ENCODE results near the gene EPHB1. TPM values are rescaled to one million over a fixed set of nuclear protein-coding genes. Genes with fewer than 3 reads are reported as not detected.

EPHB1 gene
- total and polyA plus RNA-seq, 2 experiments from 2014 or later: 0.45 to 1.7 TPM

GRCh38 chr3:134849561-134849960, 54.5 kb downstream of the EPHB1 start:
- Histone ChIP-seq H3K27me3 (no peaks in the 10 kb centered on the region), H3K4me3 (no peak overlapping the region), H3K9me3 (ENCODE audit: low read depth) (no peaks in the 10 kb centered on the region), H3K27ac (no peak overlapping the region), H3K4me1 (ENCODE audit: low read depth) (no peaks in the 10 kb centered on the region), H3K36me3 (no peaks in the 10 kb centered on the region)
- TF ChIP-seq, protein P1, sequence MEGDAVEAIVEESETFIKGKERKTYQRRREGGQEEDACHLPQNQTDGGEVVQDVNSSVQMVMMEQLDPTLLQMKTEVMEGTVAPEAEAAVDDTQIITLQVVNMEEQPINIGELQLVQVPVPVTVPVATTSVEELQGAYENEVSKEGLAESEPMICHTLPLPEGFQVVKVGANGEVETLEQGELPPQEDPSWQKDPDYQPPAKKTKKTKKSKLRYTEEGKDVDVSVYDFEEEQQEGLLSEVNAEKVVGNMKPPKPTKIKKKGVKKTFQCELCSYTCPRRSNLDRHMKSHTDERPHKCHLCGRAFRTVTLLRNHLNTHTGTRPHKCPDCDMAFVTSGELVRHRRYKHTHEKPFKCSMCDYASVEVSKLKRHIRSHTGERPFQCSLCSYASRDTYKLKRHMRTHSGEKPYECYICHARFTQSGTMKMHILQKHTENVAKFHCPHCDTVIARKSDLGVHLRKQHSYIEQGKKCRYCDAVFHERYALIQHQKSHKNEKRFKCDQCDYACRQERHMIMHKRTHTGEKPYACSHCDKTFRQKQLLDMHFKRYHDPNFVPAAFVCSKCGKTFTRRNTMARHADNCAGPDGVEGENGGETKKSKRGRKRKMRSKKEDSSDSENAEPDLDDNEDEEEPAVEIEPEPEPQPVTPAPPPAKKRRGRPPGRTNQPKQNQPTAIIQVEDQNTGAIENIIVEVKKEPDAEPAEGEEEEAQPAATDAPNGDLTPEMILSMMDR (IDR thresholded peaks at IDR 0.05; ENCODE audit: low read depth, low read length): no peak
- DNase-seq (ENCODE audit: low read depth in 1 of 2, low spot score in 1 of 2): no peak

DNA sequence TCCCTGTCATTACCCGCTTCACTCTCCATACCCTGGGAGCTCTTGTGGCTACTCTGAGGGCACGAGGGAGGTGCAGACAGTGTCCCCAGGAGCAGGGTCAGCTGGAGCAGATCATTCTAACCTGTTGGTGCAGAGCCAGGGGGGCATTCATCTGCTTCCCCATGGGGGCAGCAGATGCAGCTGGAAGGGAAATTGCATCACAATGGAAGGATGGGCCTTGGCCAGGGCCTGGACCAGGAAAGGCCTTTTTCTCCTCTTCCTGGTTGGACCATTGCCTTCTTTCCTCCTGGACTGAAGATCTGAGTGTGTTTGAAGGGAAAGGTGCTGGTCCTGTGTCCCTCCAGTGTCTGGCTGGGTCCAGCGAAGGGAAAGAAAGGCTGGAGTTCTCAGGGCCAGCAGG, 55.7 kb downstream of the EPHB1 start:
- TF ChIP-seq, protein P1 (IDR thresholded peaks at IDR 0.05; ENCODE audit: low read depth, low read length): no peak
- H3K27ac ChIP-seq: no peak overlapping the region
- no peaks in the 10 kb centered on the region for H3K36me3 ChIP-seq
- no peaks in the 10 kb centered on the region for H3K27me3 ChIP-seq
- no peaks in the 10 kb centered on the region for H3K9me3 ChIP-seq (ENCODE audit: low read depth)
- no peak for DNase-seq (ENCODE audit: low read depth in 1 of 2, low spot score in 1 of 2)
- H3K4me1 ChIP-seq (ENCODE audit: low read depth): no peaks in the 10 kb centered on the region
- no peak overlapping the region for H3K4me3 ChIP-seq

GRCh38 chr3:134852132-134852531, 57.1 kb downstream of the EPHB1 start:
- Histone ChIP-seq H3K27ac (no peak overlapping the region), H3K4me3 (no peak overlapping the region), H3K36me3 (no peaks in the 10 kb centered on the region), H3K27me3 (no peaks in the 10 kb centered on the region), H3K4me1 (ENCODE audit: low read depth) (no peaks in the 10 kb centered on the region), H3K9me3 (ENCODE audit: low read depth) (no peaks in the 10 kb centered on the region)
- DNase-seq (ENCODE audit: low read depth in 1 of 2, low spot score in 1 of 2): no peak
- TF ChIP-seq, protein P1 (IDR thresholded peaks at IDR 0.05; ENCODE audit: low read depth, low read length): no peak

DNA sequence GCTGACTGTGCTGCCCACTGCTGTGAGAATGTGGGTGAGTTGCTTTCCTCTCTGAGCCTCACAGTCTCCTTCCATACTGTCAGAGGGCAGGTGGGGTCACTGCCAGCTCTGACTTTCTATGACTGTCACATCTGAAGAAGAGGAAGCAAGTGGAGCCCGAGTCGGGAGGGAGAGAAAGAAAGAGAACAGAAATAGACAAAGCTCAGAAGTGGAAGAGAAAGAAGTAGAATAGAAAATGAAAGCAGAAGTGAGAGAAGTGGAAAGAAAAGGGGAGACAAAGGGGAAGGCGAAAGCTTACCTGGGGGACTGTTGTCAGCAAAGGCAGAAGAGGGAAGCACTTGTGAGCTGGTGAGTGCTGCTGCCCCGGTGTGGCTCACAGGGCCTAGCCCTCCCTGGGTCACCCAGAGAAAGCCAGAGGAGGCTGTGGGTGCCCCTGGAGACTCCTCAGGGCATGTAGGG, 57.9 kb downstream of the EPHB1 start:
- no peaks in the 10 kb centered on the region for H3K36me3 ChIP-seq
- TF ChIP-seq, protein P1 (IDR thresholded peaks at IDR 0.05; ENCODE audit: low read depth, low read length): no peak
- no peak overlapping the region for H3K27ac ChIP-seq
- no peaks in the 10 kb centered on the region for H3K27me3 ChIP-seq
- H3K9me3 ChIP-seq (ENCODE audit: low read depth): no peaks in the 10 kb centered on the region
- DNase-seq (ENCODE audit: low read depth in 1 of 2, low spot score in 1 of 2): no peak
- H3K4me3 ChIP-seq: no peak overlapping the region
- no peaks in the 10 kb centered on the region for H3K4me1 ChIP-seq (ENCODE audit: low read depth)

GRCh38 chr3:134854254-134854653, 59.2 kb downstream of the EPHB1 start:
- Histone ChIP-seq H3K4me1 (ENCODE audit: low read depth) (no peaks in the 10 kb centered on the region), H3K9me3 (ENCODE audit: low read depth) (no peaks in the 10 kb centered on the region), H3K4me3 (no peak overlapping the region), H3K27me3 (no peaks in the 10 kb centered on the region), H3K36me3 (no peaks in the 10 kb centered on the region), H3K27ac (no peak overlapping the region)
- no peak for DNase-seq (ENCODE audit: low read depth in 1 of 2, low spot score in 1 of 2)
- TF ChIP-seq, protein P1 (IDR thresholded peaks at IDR 0.05; ENCODE audit: low read depth, low read length): no peak

DNA sequence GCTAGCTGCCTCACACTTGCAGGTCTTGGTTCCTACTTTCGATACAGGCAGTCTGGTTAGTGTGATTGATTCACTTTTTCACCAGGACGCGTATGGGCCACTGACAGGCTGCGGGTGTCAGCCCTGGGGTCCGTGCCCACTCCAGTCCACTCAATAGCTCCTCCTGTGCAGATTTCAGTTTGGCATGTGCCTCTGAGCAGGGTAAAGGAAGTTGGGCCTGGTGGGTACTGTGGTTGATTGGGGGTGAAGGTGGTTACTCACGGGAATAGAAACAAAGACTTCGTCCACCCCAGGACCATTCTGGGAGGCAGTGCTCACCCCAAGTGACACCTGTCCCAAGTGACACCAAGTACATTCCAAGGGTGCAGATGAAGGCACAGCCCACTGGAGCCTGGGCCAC, 62.3 kb downstream of the EPHB1 start:
- no peak overlapping the region for H3K27ac ChIP-seq
- no peaks in the 10 kb centered on the region for H3K9me3 ChIP-seq (ENCODE audit: low read depth)
- no peaks in the 10 kb centered on the region for H3K4me1 ChIP-seq (ENCODE audit: low read depth)
- TF ChIP-seq, protein P1 (IDR thresholded peaks at IDR 0.05; ENCODE audit: low read depth, low read length): no peak
- H3K27me3 ChIP-seq: no peaks in the 10 kb centered on the region
- H3K36me3 ChIP-seq: no peaks in the 10 kb centered on the region
- DNase-seq (ENCODE audit: low read depth in 1 of 2, low spot score in 1 of 2): no peak
- no peak overlapping the region for H3K4me3 ChIP-seq

Measured in cardiac muscle cell (in vitro differentiated cells and primary cell).